Stimulated activated CD4-positive, alpha-beta T cell treated with anti-CD3 and anti-CD28 coated beads, Interleukin-4, amount 100 ng/mL, for 48 hours (primary cell): ENCODE data around the gene LCORL.
A peak's percentile ranks its signal among the peaks of the same experiment; 100 is the strongest.
"Not testable (repeated sequence)": the region's sequence is repeated elsewhere in the genome, so short reads cannot be mapped to it uniquely, and the experiment has no call there.

Experiments used
- DNase-seq, 2 donors: peaks; one replicate each; pipeline ENCODE4 v3.0.0-alpha.2; 2020; ENCODE audit warnings: low read depth in 2 of 2

LCORL gene

GRCh38 chr4:18020145-18020670 lies 1.3 kb downstream of the LCORL start:
- peak in 1 of 2 donors; percentile 9 for DNase-seq

- no peak for DNase-seq
Observed at GRCh38 chr4:18014269-18014668, 7.3 kb downstream of the LCORL start.

DNA sequence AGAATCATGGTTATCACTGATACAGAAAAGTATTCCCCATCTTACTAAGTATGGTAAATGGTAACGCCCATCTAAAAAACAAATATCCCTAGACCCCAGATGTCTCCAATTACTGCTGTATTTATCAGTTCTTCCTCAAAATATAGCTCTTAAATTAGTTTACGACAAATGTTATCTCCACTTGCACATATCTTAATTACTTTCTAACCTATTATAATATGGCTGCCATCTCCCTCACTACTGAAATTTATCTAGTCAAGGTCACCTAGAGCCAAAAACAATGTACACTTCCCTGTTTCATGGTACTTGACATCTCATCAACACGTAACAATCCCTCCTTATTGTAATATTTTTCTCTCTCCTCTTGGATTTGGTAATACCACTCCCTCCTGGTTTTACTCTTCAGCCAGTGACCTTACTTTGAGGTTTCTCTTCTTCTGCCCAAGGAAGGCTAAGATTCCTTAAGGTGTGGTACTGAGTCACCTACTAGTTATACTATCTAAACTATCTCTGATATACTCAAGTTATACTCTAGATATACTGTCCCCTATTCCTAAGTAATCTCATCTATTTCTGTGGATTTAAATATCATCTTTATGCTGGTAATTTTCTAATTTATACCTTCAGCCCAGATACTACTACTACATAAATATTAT lies 8.6 kb downstream of the LCORL start:
- DNase-seq, result no peak

DNA sequence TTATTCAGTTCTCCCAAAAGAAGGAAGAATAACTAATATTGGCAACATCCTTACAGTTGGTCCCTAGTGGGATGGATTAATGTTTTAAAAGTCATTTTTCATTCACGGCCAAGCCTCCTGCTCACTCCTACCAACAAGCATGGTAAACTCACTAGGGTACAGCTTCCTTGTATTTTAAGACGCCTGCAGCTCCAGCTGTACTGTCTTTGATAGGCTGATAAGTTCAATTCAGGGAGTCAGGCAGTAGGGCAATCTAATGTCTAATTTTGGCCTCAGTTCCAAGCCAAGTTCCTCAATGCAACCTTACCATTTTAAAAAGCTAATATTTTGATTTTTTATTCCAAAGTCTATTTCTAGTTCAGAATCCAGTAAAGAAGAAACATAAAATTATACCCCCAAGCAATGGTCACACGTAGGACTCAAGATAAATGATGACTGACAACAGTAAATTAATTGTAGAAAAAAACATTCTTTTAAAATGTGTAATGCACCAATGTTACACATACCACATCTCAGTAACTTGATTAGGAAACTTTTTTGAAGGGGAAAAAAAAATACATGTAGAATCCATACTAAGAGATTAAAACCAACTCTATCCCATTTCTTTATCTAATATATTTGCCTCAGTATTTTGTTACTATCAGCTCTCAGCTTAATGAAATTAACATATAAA lies 9.3 kb downstream of the LCORL start:
- DNase-seq, result no peak

GRCh38 chr4:18007625-18008024 lies 13.9 kb downstream of the LCORL start:
- no peak for DNase-seq

GRCh38 chr4:18006432-18006831 lies 15.1 kb downstream of the LCORL start:
- not testable (repeated sequence) for DNase-seq

DNA sequence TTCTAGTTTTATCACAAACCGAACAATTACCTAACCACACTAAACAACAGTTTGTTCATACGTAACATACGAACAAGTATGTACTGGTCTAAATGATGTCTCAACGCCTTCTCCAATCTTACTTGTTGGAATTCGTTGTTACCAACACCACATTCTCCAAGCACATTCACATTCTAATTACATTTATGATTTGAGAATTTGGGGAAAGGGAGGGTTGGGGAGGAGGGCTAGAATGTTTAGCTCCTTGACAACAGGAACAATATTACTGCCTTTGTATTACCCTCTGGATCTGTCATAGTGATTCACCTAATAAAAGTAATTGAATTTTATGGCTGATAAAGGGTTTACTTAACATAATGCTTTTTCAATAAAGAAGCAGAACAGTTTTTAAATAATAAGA lies 24.4 kb downstream of the LCORL start:
- DNase-seq, result no peak

- no peak for DNase-seq
Observed at GRCh38 chr4:17995165-17995564, 26.4 kb downstream of the LCORL start.

GRCh38 chr4:17985832-17986231 lies 35.7 kb downstream of the LCORL start:
- no peak for DNase-seq

DNA sequence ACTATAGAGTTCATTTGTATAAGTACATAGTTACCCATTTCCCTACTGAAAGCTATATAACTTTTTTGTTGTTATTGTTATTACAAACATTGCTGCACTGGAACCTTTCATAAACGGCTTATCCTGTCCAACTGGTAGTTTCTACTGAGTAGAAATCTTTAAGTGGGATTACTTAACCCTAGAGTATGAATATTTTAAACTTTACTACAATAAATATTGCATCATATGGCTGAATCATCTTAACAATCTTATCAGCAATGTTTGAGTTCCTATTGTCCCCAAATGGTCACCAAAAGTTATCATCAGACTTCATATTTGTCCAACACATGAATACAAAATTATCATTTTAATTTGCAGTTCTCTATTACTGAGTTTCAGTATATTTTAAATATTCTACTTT lies 40.5 kb downstream of the LCORL start:
- DNase-seq, result no peak

DNA sequence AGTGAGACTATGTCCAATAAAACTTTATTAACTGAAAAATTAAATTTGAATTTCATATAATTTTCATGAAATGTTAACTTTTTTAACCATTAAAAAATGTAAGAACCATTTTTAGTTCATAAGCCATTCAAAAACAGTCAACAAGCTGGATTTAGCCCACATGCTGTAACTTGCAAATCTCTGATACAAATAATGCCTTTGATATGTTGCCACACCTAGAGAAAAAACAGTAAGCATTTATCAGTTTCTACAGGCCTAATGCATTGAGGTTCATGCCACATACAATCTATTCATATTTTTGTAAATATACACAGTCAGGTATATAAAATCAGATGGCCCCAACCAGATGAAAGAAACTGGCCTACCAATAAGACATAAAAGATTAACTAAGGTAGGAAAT lies 52.8 kb downstream of the LCORL start:
- no peak for DNase-seq

DNA sequence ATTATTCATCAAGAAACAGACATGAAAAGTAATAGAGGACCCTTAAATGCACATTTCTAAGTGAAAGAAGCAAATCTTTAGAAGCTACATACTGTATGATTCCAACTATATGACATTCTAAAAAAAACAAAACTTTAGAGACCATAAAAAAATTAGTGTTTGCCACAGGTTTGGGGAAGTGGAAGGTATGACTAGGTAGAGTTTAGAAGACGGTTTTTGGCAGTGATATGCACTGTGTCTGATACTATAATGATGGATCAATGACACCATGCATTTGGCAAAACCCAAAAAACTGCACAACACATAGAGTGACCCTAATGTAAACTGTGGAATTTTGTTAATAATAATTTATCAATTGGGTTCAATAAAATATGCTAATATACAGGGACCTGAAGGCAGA lies 54.5 kb downstream of the LCORL start:
- DNase-seq, result no peak

- DNase-seq, result no peak
Observed at GRCh38 chr4:17966312-17966711, 55.2 kb downstream of the LCORL start.

DNA sequence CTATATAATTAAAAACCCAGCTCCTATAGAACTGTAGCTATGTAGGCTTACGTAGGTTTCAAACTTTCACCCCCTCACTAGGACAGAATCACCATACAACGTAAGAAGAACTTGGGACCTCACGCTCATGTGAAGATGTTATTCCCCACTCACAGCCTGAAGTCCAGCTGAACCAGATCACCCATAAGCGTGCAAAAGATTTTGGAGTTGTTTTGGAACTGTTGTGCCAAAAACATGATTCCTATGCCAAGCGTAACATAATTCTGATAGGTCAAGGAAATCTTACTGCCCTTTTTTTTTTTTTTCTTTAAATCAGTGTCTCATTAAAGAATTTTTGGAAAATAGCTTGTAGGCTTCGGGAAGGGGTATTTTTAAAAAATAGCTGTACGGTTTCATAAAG lies 57.0 kb downstream of the LCORL start:
- DNase-seq, result no peak

DNA sequence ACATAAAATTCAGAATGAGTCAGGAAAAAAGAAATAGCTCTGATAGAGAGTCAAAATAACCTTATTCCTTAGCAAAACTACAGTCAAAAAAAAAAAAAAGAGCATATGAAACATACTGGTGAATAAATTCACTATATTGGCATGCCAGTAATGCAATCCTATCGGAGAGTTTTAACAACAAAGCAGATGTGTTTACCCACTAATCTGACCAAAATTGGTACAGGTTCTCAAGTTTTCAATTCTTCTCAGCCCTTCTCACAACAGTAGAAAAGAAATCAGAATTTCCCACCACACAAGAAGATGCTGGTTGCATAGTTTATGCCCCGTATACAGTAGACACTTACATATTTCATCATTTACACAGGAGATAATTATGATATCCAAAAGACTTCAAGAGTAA lies 59.4 kb downstream of the LCORL start:
- DNase-seq, result no peak

DNA sequence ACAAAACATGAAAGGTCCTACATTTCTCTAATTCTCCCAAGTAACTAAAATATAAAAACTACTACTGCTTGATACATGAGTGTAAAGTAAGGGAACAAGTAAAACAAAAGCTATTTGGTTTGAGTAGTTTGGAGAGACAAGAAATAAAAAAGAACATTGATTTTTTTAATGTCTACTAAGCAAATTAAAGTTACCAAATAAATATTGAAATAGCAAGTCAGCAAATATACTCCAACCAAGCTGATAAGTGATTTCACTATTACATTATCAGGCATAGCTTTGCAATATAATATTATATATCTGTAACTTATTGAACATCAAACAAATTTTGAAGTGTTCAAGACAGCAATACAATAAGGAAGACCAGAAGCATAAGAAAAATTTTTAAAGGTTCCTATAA lies 60.3 kb downstream of the LCORL start:
- DNase-seq, result no peak

DNA sequence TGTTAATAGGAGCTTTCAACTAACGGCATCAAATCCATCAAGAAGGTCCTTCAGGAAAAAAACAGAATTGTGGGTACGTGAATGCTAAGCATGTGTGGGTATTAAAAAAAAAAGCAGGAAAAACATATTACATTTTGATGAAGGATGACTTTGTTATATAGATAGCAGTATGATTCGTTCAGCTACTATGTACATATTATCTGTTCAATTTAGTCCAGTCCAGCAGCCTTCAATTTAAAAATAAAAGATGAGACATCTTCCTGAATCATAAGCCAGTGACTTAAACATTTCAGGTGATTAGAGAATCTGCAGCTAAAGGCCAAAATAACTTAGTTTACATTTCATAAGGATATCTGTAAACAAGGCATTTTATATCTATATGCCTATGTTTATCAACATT lies 63.4 kb downstream of the LCORL start:
- no peak for DNase-seq

DNA sequence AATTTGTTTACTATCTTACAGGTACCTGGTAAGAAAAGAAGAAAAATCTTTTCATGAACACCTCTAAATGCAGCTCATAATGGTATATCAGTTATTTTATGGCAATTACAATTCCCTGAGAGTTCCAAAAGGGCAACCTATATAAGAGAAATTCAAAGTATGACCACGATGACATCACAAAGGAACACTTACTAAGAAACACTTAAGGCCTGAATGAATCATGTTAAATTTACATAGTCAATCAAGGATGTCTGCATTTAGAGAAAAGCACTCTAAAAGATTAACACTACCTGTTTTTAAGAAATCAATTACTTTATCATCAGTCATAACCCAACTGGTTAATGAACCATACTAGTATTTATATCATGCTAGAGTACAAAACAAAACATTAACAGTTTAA lies 63.9 kb downstream of the LCORL start:
- DNase-seq, result no peak

DNA sequence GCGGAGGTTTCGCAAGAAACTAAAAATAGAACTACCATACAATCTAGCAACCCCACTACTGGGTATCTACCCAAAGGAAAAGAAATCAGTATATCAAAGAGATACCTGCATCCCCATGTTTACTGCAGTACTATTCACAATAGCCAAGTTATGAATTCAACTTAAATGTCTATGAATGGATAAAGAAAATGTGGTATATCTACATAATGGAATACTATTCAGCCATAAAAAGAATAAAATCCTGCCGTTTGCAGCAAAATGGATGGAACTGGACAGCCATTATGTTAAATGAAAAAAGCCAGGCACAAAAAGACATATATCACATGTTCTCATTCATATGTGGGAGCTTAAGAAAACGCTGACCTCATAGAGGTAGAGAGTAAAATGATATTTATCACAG lies 65.3 kb downstream of the LCORL start:
- DNase-seq, result no peak

DNA sequence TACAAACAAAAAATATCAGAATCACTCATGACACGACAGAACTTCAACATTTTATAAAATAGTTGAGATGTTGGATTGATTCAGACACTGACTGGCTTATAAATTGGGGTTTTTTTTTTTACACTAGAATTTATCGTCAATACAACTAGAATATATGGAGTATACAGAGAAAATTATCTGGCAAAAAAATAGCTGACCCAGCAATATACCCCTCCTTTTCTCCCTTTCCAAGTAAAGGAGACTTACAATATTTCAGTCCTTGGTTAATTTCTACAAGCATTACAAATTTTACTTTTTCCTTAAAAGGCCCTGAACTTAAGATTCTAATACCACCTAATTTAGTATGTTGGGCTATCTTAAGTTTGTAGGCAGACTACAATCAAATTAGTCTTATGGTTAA lies 76.3 kb downstream of the LCORL start:
- no peak for DNase-seq

DNA sequence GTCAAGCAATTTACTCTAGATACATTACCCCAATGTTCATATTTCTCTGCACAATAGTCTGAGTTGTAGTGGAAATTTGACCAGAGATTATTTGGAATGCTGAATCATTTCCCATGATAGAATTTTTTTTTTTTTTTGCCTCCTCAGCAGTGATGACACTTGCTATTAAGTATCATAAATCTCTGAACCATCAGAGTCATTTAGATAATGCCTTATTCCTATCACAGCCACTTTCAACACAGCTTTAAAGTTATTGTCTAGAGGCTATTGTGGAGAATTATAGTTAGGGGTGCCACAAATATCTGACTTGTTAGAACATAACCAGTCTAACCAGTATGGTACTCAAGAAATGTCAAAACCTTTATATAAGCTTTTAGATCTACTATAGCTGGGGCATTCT lies 79.8 kb downstream of the LCORL start:
- DNase-seq, result no peak

DNA sequence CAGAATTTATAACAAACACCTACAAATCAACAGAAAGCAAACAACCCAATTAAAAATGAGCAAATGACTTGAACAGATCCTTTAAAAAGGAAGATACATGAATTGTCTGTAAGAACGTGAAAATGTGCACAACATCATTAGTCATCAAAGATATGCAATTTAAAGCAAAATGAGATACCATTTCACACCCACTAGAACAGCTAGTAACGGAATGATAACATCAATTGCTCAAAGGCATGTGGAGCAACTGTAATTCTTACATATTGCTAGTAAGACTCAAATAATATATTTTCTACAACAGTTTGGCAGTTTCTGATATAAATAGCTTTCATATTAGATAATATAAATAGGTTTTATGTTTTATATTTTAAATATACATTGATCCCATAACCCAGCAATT lies 82.5 kb downstream of the LCORL start:
- no peak for DNase-seq

DNA sequence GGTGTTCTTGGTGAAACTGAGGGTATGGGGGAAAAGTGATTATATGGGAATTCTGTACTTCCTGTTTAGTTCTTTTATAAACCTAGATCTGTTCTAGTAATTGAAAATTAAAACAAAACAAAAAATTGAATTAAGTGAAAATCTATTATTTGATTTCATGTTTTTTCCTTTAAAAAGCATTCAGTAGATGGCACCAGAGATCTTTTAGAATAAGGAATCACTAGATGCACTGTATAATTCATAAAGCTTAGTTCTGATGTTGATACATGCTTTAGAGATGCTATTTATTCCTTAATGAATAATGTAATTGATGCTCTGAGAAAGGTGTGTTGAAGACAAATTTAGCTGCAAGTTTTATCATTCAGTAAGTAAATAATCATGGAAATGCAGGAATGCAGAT lies 87.3 kb downstream of the LCORL start:
- DNase-seq, result no peak

DNA sequence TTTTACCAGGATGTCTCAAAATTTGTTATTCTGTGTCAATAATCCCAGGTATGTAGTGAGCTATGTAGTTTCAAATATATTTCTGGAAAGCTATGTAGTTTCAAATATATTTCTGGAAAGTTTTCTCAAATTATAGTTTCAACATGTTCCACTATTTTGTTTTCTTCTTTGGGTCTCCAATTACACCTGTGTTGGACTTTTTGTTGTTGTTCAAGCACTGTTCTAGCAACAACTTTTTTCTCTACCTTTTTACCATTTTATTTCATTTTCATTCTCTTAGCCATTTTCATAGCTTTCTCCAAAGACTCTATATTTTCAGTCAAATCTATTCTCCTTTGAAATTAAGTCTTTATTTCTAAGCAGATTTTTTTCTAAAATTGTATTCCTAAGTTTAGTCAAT lies 88.4 kb downstream of the LCORL start:
- no peak for DNase-seq
